ENCODE data around the gene CRYZL1.

GRCh38 chr21:33572350-33572749 lies 69.2 kb downstream of the CRYZL1 start:
- TF ChIP-seq CTCF (IDR thresholded peaks at IDR 0.05) (no peak), EZH2 (IDR thresholded peaks at IDR 0.05; ENCODE audit: borderline replicate concordance, insufficient read depth, low read depth, low read length, poor library complexity, severe bottlenecking) (no peak)

Data from B cell (primary cell).